ENCODE measurements around the gene RFX7. TPM values are rescaled to one million over a fixed set of nuclear protein-coding genes. Genes with fewer than 3 reads are reported as not detected.

Gene RFX7
- total RNA-seq, 1 experiment from 2014 or later, result 43.4 TPM

DNA sequence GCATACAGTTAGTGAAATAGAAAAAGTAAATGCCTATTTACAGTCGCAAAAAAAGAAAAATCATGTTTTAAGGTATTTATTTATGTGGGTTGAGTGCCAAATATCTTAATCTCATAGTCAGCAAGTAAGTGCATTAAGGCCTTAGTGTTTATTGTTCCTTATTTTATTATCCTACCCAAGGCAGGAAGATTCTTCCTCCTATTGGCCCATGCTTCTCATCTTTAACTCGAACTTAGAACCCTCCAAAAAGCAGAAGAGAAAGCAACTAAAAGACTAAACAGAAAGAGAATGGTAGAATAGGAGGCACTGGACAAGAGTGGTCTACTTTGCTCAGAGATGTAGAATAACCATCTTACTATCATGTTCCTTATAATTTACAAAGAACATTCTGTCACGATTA lies 7.5 kb downstream of the RFX7 start:
- Histone ChIP-seq H3K79me2 (ENCODE audit: insufficient read depth, low read length) (peaks cover 46% of the 10 kb centered on the region; the same call in 1 of the 2 replicates), H4K20me1 (ENCODE audit: control insufficient read depth, insufficient read depth, insufficient read length) (no peaks in the 10 kb centered on the region), H3K27me3 (ENCODE audit: insufficient read depth, low read length) (no peaks in the 10 kb centered on the region), H3K4ac (ENCODE audit: low read depth, low read length) (no peak overlapping the region), H3K4me2 (ENCODE audit: insufficient read depth, insufficient read length, low read length) (no peak overlapping the region), H4K91ac (ENCODE audit: insufficient read length, low read depth, low read length) (no peak overlapping the region), H3T11ph (ENCODE audit: low read length) (no peak overlapping the region), H3K18ac (ENCODE audit: insufficient read length, low read depth, low read length) (no peak overlapping the region), H3K9ac (ENCODE audit: extremely low read depth, insufficient read length, low read length) (no peak overlapping the region), H3K56ac (ENCODE audit: insufficient read length, low read depth, low read length) (no peak overlapping the region), H3K4me1 (ENCODE audit: insufficient read depth, low read length) (peaks cover 4% of the 10 kb centered on the region), H3K14ac (ENCODE audit: insufficient read depth, low read length) (no peak overlapping the region), H2BK120ac (ENCODE audit: low read depth, low read length, poor library complexity, severe bottlenecking) (no peak overlapping the region), H2BK15ac (ENCODE audit: low read depth, low read length) (no peak overlapping the region), H2BK20ac (ENCODE audit: low read depth, low read length, poor library complexity, severe bottlenecking) (no peak overlapping the region), H3K9me3 (ENCODE audit: control insufficient read depth, low read depth, low read length) (peaks cover 26% of the 10 kb centered on the region), H3K27ac (ENCODE audit: insufficient read length, low read depth, low read length) (no peak overlapping the region), H4K8ac (replicated peaks; ENCODE audit: insufficient read length, low read depth, low read length) (no peak overlapping the region), H2BK5ac (ENCODE audit: insufficient read length, low read length) (no peak overlapping the region), H3K79me1 (ENCODE audit: insufficient read depth, low read depth, low read length, poor library complexity, severe bottlenecking) (peaks cover 3% of the 10 kb centered on the region), H3K23ac (ENCODE audit: insufficient read length, low read depth, low read length) (no peak overlapping the region), H4K5ac (ENCODE audit: insufficient read length, low read depth, low read length) (no peak overlapping the region), H2AFZ (ENCODE audit: low read length) (no peak overlapping the region), H3K23me2 (ENCODE audit: insufficient read length, low read depth, low read length, poor library complexity, severe bottlenecking) (no peaks in the 10 kb centered on the region), H2BK12ac (ENCODE audit: insufficient read length, low read depth, low read length) (no peak overlapping the region), H2AK5ac (ENCODE audit: insufficient read length, low read length) (no peak overlapping the region)
- DNase-seq, result no peak
- peaks cover 54 to 74% (median 71%) of the 10 kb centered on the region in 3 experiments for H3K36me3 Mint-ChIP-seq (ENCODE audit: insufficient read depth in 1 of 3, low read depth in 3 of 3)
- H3K27ac Mint-ChIP-seq, result no peak overlapping the region
- WGBS (ENCODE audit: extremely low coverage, insufficient read length, low lambda C conversion rate), result no CpG with 5 or more reads among the region's 3 CpGs
- H3K4me1 Mint-ChIP-seq, result peaks cover 17 to 22% of the 10 kb centered on the region in 2 experiments
- no peaks in the 10 kb centered on the region; the same call in 1 of the 2 replicates for H3K27me3 Mint-ChIP-seq (ENCODE audit: low read depth)
- no peak overlapping the region for H3K4me3 Mint-ChIP-seq
- H3K9me3 Mint-ChIP-seq, result peaks cover 40 to 48% of the 10 kb centered on the region in 2 experiments
- TF ChIP-seq, protein P1, sequence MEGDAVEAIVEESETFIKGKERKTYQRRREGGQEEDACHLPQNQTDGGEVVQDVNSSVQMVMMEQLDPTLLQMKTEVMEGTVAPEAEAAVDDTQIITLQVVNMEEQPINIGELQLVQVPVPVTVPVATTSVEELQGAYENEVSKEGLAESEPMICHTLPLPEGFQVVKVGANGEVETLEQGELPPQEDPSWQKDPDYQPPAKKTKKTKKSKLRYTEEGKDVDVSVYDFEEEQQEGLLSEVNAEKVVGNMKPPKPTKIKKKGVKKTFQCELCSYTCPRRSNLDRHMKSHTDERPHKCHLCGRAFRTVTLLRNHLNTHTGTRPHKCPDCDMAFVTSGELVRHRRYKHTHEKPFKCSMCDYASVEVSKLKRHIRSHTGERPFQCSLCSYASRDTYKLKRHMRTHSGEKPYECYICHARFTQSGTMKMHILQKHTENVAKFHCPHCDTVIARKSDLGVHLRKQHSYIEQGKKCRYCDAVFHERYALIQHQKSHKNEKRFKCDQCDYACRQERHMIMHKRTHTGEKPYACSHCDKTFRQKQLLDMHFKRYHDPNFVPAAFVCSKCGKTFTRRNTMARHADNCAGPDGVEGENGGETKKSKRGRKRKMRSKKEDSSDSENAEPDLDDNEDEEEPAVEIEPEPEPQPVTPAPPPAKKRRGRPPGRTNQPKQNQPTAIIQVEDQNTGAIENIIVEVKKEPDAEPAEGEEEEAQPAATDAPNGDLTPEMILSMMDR (conservative IDR thresholded peaks at IDR 0.05), result no peak

Measured in H9 (cell line).